Fibroblast of skin of right quadriceps (primary cell): ENCODE measurements around the gene CDS2.

ENCODE experiments used
- DNase-seq: peaks from one replicate; pipeline ENCODE4 v3.0.0-alpha.2; 2013

CDS2 gene

GRCh38 chr20:5215672-5216304 lies 89.0 kb downstream of the CDS2 start:
- peak; percentile 78 for DNase-seq

- DNase-seq: no peak
Measured at GRCh38 chr20:5216663-5217062, 89.9 kb downstream of the CDS2 start.

GRCh38 chr20:5217616-5218015 lies 90.8 kb downstream of the CDS2 start:
- no peak for DNase-seq

GRCh38 chr20:5220321-5221060 lies 93.7 kb downstream of the CDS2 start:
- peak; percentile 14 for DNase-seq

- no peak for DNase-seq
Measured at GRCh38 chr20:5221061-5221430, 94.2 kb downstream of the CDS2 start.

GRCh38 chr20:5222919-5223634 lies 96.3 kb downstream of the CDS2 start:
- DNase-seq: peak; percentile 53

GRCh38 chr20:5230544-5230943 lies 103.7 kb downstream of the CDS2 start:
- no peak for DNase-seq

GRCh38 chr20:5234158-5234557 lies 107.3 kb downstream of the CDS2 start:
- no peak for DNase-seq

GRCh38 chr20:5234978-5235377 lies 108.2 kb downstream of the CDS2 start:
- DNase-seq: no peak
